ENCODE results near the gene TMED6. TPM values are rescaled to one million over a fixed set of nuclear protein-coding genes. Genes with fewer than 3 reads are reported as not detected.
A peak's percentile ranks its signal among the peaks of the same experiment; 100 is the strongest.

TMED6 gene
- total RNA-seq, 2 experiments from 2014 or later = 1.2 to 1.3 TPM

GRCh38 chr16:69381231-69381630 is 29.6 kb upstream of the TMED6 start:
- Mint-ChIP-seq H3K27ac (peak overlapping the region; percentile 42), H3K36me3 (ENCODE audit: low read depth) (peaks cover 69% of the 10 kb centered on the region), H3K4me1 (peaks cover 56% of the 10 kb centered on the region), H3K27me3 (no peaks in the 10 kb centered on the region), H3K4me3 (no peak overlapping the region), H3K9me3 (ENCODE audit: low read depth) (no peaks in the 10 kb centered on the region)
- ChIA-PET POLR2A (interaction anchor here (0.6 kb wide), 2 partner anchors 36 to 138 kb away, joined by 3 to 4 read pairs; no protein-coding TSS in a partner anchor), CTCF (interaction anchor here (0.6 to 2.7 kb wide), 3 partner anchors 15 to 373 kb away, joined by 3 to 15 read pairs (median 4); partner anchors contain the start of gene NOB1)
- no peak for ATAC-seq
- intact Hi-C loops (cut with DNase I, micrococcal nuclease) = no loop called here
- no peak for DNase-seq

GRCh38 chr16:69378760-69379159 is 27.2 kb upstream of the TMED6 start:
- Mint-ChIP-seq H3K4me1 (peaks cover 46% of the 10 kb centered on the region), H3K36me3 (ENCODE audit: low read depth) (peaks cover 63% of the 10 kb centered on the region), H3K27me3 (no peaks in the 10 kb centered on the region), H3K27ac (peak overlapping the region; percentile 85), H3K9me3 (ENCODE audit: low read depth) (no peaks in the 10 kb centered on the region), H3K4me3 (no peak overlapping the region)
- intact Hi-C loops (cut with DNase I, micrococcal nuclease) = no loop called here
- POLR2A ChIA-PET = interaction anchor here (0.6 kb wide), 2 partner anchors 182 to 282 kb away, joined by 3 read pairs; no protein-coding TSS in a partner anchor
- CTCF ChIA-PET = interaction anchor here (0.9 kb wide), 1 partner anchor 75 kb away, joined by 3 read pairs; no protein-coding TSS in a partner anchor
- ATAC-seq (no peak), DNase-seq (no peak)

GRCh38 chr16:69378036-69378435 is 26.4 kb upstream of the TMED6 start:
- Mint-ChIP-seq H3K4me1 (peaks cover 43% of the 10 kb centered on the region), H3K27me3 (no peaks in the 10 kb centered on the region), H3K4me3 (no peak overlapping the region), H3K36me3 (ENCODE audit: low read depth) (peaks cover 58% of the 10 kb centered on the region), H3K27ac (peak overlapping the region; percentile 85), H3K9me3 (ENCODE audit: low read depth) (no peaks in the 10 kb centered on the region)
- ChIA-PET CTCF (interaction anchor here (0.5 to 0.7 kb wide), 2 partner anchors 90 to 400 kb away, joined by 3 read pairs; no protein-coding TSS in a partner anchor), POLR2A (no interaction called here)
- DNase-seq (no peak), ATAC-seq (no peak)
- intact Hi-C loops (cut with DNase I, micrococcal nuclease) = no loop called here

GRCh38 chr16:69376393-69377059 is 24.9 kb upstream of the TMED6 start:
- no peaks in the 10 kb centered on the region for H3K27me3 Mint-ChIP-seq
- POLR2A ChIA-PET = no interaction called here
- no peak overlapping the region for H3K4me3 Mint-ChIP-seq
- peaks cover 30% of the 10 kb centered on the region for H3K4me1 Mint-ChIP-seq
- intact Hi-C loops (cut with DNase I, micrococcal nuclease) = no loop called here
- no peak for DNase-seq
- H3K27ac Mint-ChIP-seq = no peak overlapping the region
- H3K9me3 Mint-ChIP-seq (ENCODE audit: low read depth) = no peaks in the 10 kb centered on the region
- CTCF ChIA-PET = interaction anchor here (0.7 to 1.7 kb wide), 3 partner anchors 20 to 378 kb away, joined by 3 to 5 read pairs (median 3); partner anchors contain the start of gene NOB1
- ATAC-seq = no peak
- H3K36me3 Mint-ChIP-seq (ENCODE audit: low read depth) = peaks cover 53% of the 10 kb centered on the region

- Mint-ChIP-seq H3K4me3 (no peak overlapping the region), H3K9me3 (ENCODE audit: low read depth) (no peaks in the 10 kb centered on the region), H3K27ac (peak overlapping the region; percentile 23), H3K36me3 (ENCODE audit: low read depth) (peaks cover 46% of the 10 kb centered on the region), H3K4me1 (peaks cover 9% of the 10 kb centered on the region), H3K27me3 (no peaks in the 10 kb centered on the region)
- no peak for DNase-seq
- ATAC-seq = no peak
- intact Hi-C loops (cut with DNase I, micrococcal nuclease) = no loop called here
- POLR2A ChIA-PET = interaction anchor here (0.5 to 0.6 kb wide), 2 partner anchors 12 to 368 kb away, joined by 3 to 5 read pairs; no protein-coding TSS in a partner anchor
- CTCF ChIA-PET = interaction anchor here (1.9 kb wide), 1 partner anchor 33 kb away, joined by 4 read pairs; the partner anchor contains the start of gene NIP7
Observed at GRCh38 chr16:69373019-69373418, 21.4 kb upstream of the TMED6 start.

GRCh38 chr16:69371564-69371963 is 20.0 kb upstream of the TMED6 start:
- DNase-seq = no peak
- ChIA-PET POLR2A (no interaction called here), CTCF (no interaction called here)
- intact Hi-C loops (cut with DNase I, micrococcal nuclease) = no loop called here
- no peaks in the 10 kb centered on the region for H3K9me3 Mint-ChIP-seq (ENCODE audit: low read depth)
- no peak for ATAC-seq
- no peaks in the 10 kb centered on the region for H3K27me3 Mint-ChIP-seq
- peaks cover 53% of the 10 kb centered on the region for H3K36me3 Mint-ChIP-seq (ENCODE audit: low read depth)
- no peak overlapping the region for H3K4me3 Mint-ChIP-seq
- peaks cover 12% of the 10 kb centered on the region for H3K4me1 Mint-ChIP-seq
- H3K27ac Mint-ChIP-seq = no peak overlapping the region

GRCh38 chr16:69368866-69369265 is 17.3 kb upstream of the TMED6 start:
- H3K36me3 Mint-ChIP-seq (ENCODE audit: low read depth) = peaks cover 60% of the 10 kb centered on the region

GRCh38 chr16:69367980-69368379 is 16.4 kb upstream of the TMED6 start:
- H3K4me3 Mint-ChIP-seq = no peak overlapping the region
- H3K27me3 Mint-ChIP-seq = no peaks in the 10 kb centered on the region
- POLR2A ChIA-PET = no interaction called here
- no peak for ATAC-seq
- DNase-seq = no peak
- CTCF ChIA-PET = interaction anchor here (1.1 kb wide), 1 partner anchor 28 kb away, joined by 4 read pairs; no protein-coding TSS in a partner anchor
- no peaks in the 10 kb centered on the region for H3K9me3 Mint-ChIP-seq (ENCODE audit: low read depth)
- intact Hi-C loops (cut with DNase I, micrococcal nuclease) = no loop called here
- peaks cover 62% of the 10 kb centered on the region for H3K36me3 Mint-ChIP-seq (ENCODE audit: low read depth)
- H3K27ac Mint-ChIP-seq = peak overlapping the region; percentile 29
- peaks cover 21% of the 10 kb centered on the region for H3K4me1 Mint-ChIP-seq

More at GRCh38 chr16:69368866-69369265, 17.3 kb upstream of the TMED6 start:
- no peak overlapping the region for H3K27ac Mint-ChIP-seq
- intact Hi-C loops (cut with DNase I, micrococcal nuclease) = no loop called here
- no peaks in the 10 kb centered on the region for H3K9me3 Mint-ChIP-seq (ENCODE audit: low read depth)
- CTCF ChIA-PET = interaction anchor here (1.1 kb wide), 1 partner anchor 27 kb away, joined by 4 read pairs; no protein-coding TSS in a partner anchor
- H3K4me3 Mint-ChIP-seq = no peak overlapping the region
- no peaks in the 10 kb centered on the region for H3K27me3 Mint-ChIP-seq
- H3K4me1 Mint-ChIP-seq = peaks cover 24% of the 10 kb centered on the region
- no peak for DNase-seq
- POLR2A ChIA-PET = no interaction called here
- ATAC-seq = no peak

- ChIA-PET POLR2A (no interaction called here), CTCF (interaction anchor here (0.7 to 1.0 kb wide), 2 partner anchors 11 to 32 kb away, joined by 3 read pairs; no protein-coding TSS in a partner anchor)
- peak; percentile 83 for ATAC-seq
- intact Hi-C loops (cut with DNase I, micrococcal nuclease) = no loop called here
- H3K27ac Mint-ChIP-seq = peak overlapping the region; percentile 75
- no peaks in the 10 kb centered on the region for H3K27me3 Mint-ChIP-seq
- DNase-seq = peak; percentile 54
- peaks cover 58% of the 10 kb centered on the region for H3K36me3 Mint-ChIP-seq (ENCODE audit: low read depth)
- H3K4me1 Mint-ChIP-seq = peaks cover 21% of the 10 kb centered on the region
- H3K4me3 Mint-ChIP-seq = no peak overlapping the region
- H3K9me3 Mint-ChIP-seq (ENCODE audit: low read depth) = no peaks in the 10 kb centered on the region
Observed at GRCh38 chr16:69366431-69366830, 14.8 kb upstream of the TMED6 start.

- no peaks in the 10 kb centered on the region for H3K27me3 Mint-ChIP-seq
Observed at GRCh38 chr16:69365901-69366300, 14.3 kb upstream of the TMED6 start.

GRCh38 chr16:69364088-69364487 is 12.5 kb upstream of the TMED6 start:
- Mint-ChIP-seq H3K9me3 (ENCODE audit: low read depth) (no peaks in the 10 kb centered on the region), H3K27me3 (no peaks in the 10 kb centered on the region), H3K4me1 (peaks cover 19% of the 10 kb centered on the region), H3K27ac (no peak overlapping the region), H3K36me3 (ENCODE audit: low read depth) (peaks cover 47% of the 10 kb centered on the region), H3K4me3 (no peak overlapping the region)
- ChIA-PET POLR2A (no interaction called here), CTCF (no interaction called here)
- ATAC-seq (no peak), DNase-seq (no peak)
- intact Hi-C loops (cut with DNase I, micrococcal nuclease) = no loop called here

More at GRCh38 chr16:69365901-69366300, 14.3 kb upstream of the TMED6 start:
- peaks cover 57% of the 10 kb centered on the region for H3K36me3 Mint-ChIP-seq (ENCODE audit: low read depth)
- H3K4me3 Mint-ChIP-seq = no peak overlapping the region
- H3K4me1 Mint-ChIP-seq = peaks cover 21% of the 10 kb centered on the region
- intact Hi-C loops (cut with DNase I, micrococcal nuclease) = no loop called here
- DNase-seq (no peak), ATAC-seq (no peak)
- ChIA-PET POLR2A (no interaction called here), CTCF (no interaction called here)
- H3K27ac Mint-ChIP-seq = peak overlapping the region; percentile 75
- no peaks in the 10 kb centered on the region for H3K9me3 Mint-ChIP-seq (ENCODE audit: low read depth)

- ATAC-seq = no peak
- ChIA-PET POLR2A (no interaction called here), CTCF (no interaction called here)
- DNase-seq = no peak
- peaks cover 44% of the 10 kb centered on the region for H3K36me3 Mint-ChIP-seq (ENCODE audit: low read depth)
- no peak overlapping the region for H3K27ac Mint-ChIP-seq
- H3K9me3 Mint-ChIP-seq (ENCODE audit: low read depth) = no peaks in the 10 kb centered on the region
- H3K4me1 Mint-ChIP-seq = peaks cover 19% of the 10 kb centered on the region
- H3K27me3 Mint-ChIP-seq = no peaks in the 10 kb centered on the region
- intact Hi-C loops (cut with DNase I, micrococcal nuclease) = no loop called here
- H3K4me3 Mint-ChIP-seq = no peak overlapping the region
Observed at GRCh38 chr16:69363281-69363717, 11.7 kb upstream of the TMED6 start.

Measured in activated CD4-positive, alpha-beta T cell treated with anti-CD3 and anti-CD28 coated beads for 36 hours (primary cell).